Endodermal cell (in vitro differentiated cells): Measurements from ENCODE around the gene LAMA2. TPM values are rescaled to one million over a fixed set of nuclear protein-coding genes. Genes with fewer than 3 reads are reported as not detected.

Experiments
- DNase-seq: peaks from one replicate; pipeline ENCODE4 v3.0.0-alpha.2; 2017
- H3K27ac ChIP-seq: 2 replicates; pipeline ENCODE4 v1.5.1; 2013; ENCODE audit warnings: mild to moderate bottlenecking, low read depth, low read length, moderate library complexity
- H3K27me3 ChIP-seq: 2 replicates; pipeline ENCODE4 v1.6.1; 2013; ENCODE audit warnings: mild to moderate bottlenecking, low read length, moderate library complexity; ENCODE audit not compliant: insufficient read depth, control insufficient read depth, poor library complexity, severe bottlenecking
- H3K36me3 ChIP-seq: 2 replicates; pipeline ENCODE4 v1.7.0; 2013; ENCODE audit warnings: mild to moderate bottlenecking, low read length, moderate library complexity; ENCODE audit not compliant: control insufficient read depth, insufficient read depth
- H3K4me1 ChIP-seq: one replicate; pipeline ENCODE4 v1.7.0; 2013; ENCODE audit warnings: low read length; ENCODE audit not compliant: control insufficient read depth, insufficient read depth
- H3K4me3 ChIP-seq: 2 replicates; pipeline ENCODE4 v1.5.1; 2013; ENCODE audit warnings: mild to moderate bottlenecking, low read length, moderate library complexity
- H3K9ac ChIP-seq: 2 replicates; pipeline ENCODE4 v1.6.1; 2013; ENCODE audit warnings: mild to moderate bottlenecking, low read length, moderate library complexity; ENCODE audit not compliant: poor library complexity, severe bottlenecking; ENCODE audit errors: extremely low read depth
- H3K9me3 ChIP-seq: 2 replicates; pipeline ENCODE4 v1.6.1; 2013; ENCODE audit warnings: mild to moderate bottlenecking, low read length, moderate library complexity; ENCODE audit not compliant: control insufficient read depth
- H3K27ac Mint-ChIP-seq: 2 replicates; pipeline ENCODE4 v1.8.0; 2020; ENCODE audit warnings: mixed read lengths
- H3K27me3 Mint-ChIP-seq: 2 replicates; pipeline ENCODE4 v1.8.0; 2021; ENCODE audit warnings: mild to moderate bottlenecking, mixed read lengths; ENCODE audit not compliant: insufficient read depth
- H3K36me3 Mint-ChIP-seq: 2 replicates; pipeline ENCODE4 v1.8.0; 2020; ENCODE audit warnings: low read depth, mixed read lengths
- H3K4me1 Mint-ChIP-seq: 2 replicates; pipeline ENCODE4 v1.8.0; 2020; ENCODE audit warnings: mixed read lengths
- H3K4me3 Mint-ChIP-seq: 2 replicates; pipeline ENCODE4 v1.8.0; 2020; ENCODE audit warnings: mild to moderate bottlenecking, moderate library complexity, mixed read lengths
- H3K9me3 Mint-ChIP-seq: 2 replicates; pipeline ENCODE4 v1.8.0; 2020; ENCODE audit warnings: mild to moderate bottlenecking, mixed read lengths
- WGBS, 2 experiments: methylation state at CpG; one replicate each; pipeline versions ENCODE4 v1.1.5 to v1.1.7; 2013; ENCODE audit warnings: missing lambda C conversion rate in 2 of 2, mixed read lengths in 1 of 2; ENCODE audit not compliant: insufficient coverage in 1 of 2, insufficient read length in 1 of 2; 5-methylcytosine and 5-hydroxymethylcytosine counted together
- total RNA-seq, 2 donors: library from RNA; stranded (reverse); fragmentation: NEBNext Ultra II Directional in 1 of 2; extraction: Animal tissue kit (Norgen Biotek cat#: 25700) in 1 of 2; gene quantifications; 2 replicates in 1 of 2; 3 replicates in 1 of 2; pipeline ENCODE4 v1.2.1, GENCODE V29; 2021
- TF ChIP-seq, protein P1 (sequence below): fragments of 200-600 bp; sonication (generic); conservative IDR thresholded peaks from 2 replicates; pipeline ENCODE4 v1.5.0; 2021; ENCODE audit warnings: antibody characterized with exemption, mild to moderate bottlenecking

Gene LAMA2
- total RNA-seq, 2 donors from 2014 or later = 2.3 to 4.1 TPM

DNA sequence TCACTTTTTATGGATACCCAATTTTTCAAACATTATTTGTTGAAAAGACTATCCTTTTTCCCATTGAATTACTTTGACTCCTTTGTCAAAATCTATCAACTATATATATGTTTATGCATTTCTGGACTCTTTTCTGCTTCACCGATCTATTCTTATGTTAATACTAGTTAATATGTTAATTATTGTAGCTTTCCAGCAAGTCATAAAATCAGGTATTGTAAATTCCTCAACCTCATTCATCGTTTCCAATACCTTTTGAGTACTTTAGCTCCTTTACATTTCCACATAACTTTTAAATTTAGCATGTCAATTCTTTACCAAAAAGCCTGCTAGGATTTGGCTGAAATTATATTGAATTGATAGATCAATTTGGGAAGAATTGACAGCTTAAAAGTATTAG, 419.7 kb downstream of the LAMA2 start:
- TF ChIP-seq, protein P1, sequence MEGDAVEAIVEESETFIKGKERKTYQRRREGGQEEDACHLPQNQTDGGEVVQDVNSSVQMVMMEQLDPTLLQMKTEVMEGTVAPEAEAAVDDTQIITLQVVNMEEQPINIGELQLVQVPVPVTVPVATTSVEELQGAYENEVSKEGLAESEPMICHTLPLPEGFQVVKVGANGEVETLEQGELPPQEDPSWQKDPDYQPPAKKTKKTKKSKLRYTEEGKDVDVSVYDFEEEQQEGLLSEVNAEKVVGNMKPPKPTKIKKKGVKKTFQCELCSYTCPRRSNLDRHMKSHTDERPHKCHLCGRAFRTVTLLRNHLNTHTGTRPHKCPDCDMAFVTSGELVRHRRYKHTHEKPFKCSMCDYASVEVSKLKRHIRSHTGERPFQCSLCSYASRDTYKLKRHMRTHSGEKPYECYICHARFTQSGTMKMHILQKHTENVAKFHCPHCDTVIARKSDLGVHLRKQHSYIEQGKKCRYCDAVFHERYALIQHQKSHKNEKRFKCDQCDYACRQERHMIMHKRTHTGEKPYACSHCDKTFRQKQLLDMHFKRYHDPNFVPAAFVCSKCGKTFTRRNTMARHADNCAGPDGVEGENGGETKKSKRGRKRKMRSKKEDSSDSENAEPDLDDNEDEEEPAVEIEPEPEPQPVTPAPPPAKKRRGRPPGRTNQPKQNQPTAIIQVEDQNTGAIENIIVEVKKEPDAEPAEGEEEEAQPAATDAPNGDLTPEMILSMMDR = no peak
- H3K9me3 ChIP-seq = no peaks in the 10 kb centered on the region
- WGBS, 2 experiments = 57 to 71% methylated on average over 1 of the region's 2 CpGs
- Mint-ChIP-seq H3K27ac (no peak overlapping the region), H3K4me1 (no peaks in the 10 kb centered on the region), H3K4me3 (no peak overlapping the region), H3K27me3 (no peaks in the 10 kb centered on the region), H3K36me3 (no peaks in the 10 kb centered on the region), H3K9me3 (no peaks in the 10 kb centered on the region)
- no peak overlapping the region for H3K9ac ChIP-seq
- H3K4me3 ChIP-seq = no peak overlapping the region
- no peaks in the 10 kb centered on the region for H3K4me1 ChIP-seq
- no peaks in the 10 kb centered on the region for H3K36me3 ChIP-seq
- no peaks in the 10 kb centered on the region for H3K27me3 ChIP-seq
- H3K27ac ChIP-seq = no peak overlapping the region
- no peak for DNase-seq

DNA sequence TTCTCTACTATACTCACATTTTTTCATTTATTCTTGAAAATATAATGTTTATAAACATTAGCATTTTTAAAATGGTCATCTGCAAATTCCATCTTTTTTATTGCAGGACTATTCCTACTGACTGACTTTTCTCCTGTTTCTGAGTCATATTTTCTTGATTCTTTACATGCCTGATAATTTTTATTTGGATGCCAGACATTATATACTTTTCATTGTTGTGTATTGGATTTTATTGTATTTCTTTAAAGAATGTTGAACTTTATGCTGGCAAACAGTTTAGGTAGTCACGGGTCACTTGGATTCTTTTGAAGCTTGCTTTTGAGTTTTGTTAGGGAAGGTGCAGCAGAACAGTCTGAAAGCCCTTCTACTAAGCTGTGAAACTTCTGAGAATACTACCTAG, 423.9 kb downstream of the LAMA2 start:
- no peaks in the 10 kb centered on the region for H3K9me3 ChIP-seq
- Mint-ChIP-seq H3K27me3 (no peaks in the 10 kb centered on the region), H3K4me1 (no peaks in the 10 kb centered on the region), H3K9me3 (no peaks in the 10 kb centered on the region), H3K36me3 (no peaks in the 10 kb centered on the region), H3K4me3 (no peak overlapping the region), H3K27ac (no peak overlapping the region)
- DNase-seq = no peak
- no peak overlapping the region for H3K4me3 ChIP-seq
- no peaks in the 10 kb centered on the region for H3K4me1 ChIP-seq
- TF ChIP-seq, protein P1 = no peak
- no peak overlapping the region for H3K9ac ChIP-seq
- WGBS, 2 experiments = 85 to 100% methylated on average over 1 of the region's 1 CpG
- H3K27me3 ChIP-seq = no peaks in the 10 kb centered on the region
- no peaks in the 10 kb centered on the region for H3K36me3 ChIP-seq
- H3K27ac ChIP-seq = no peak overlapping the region

DNA sequence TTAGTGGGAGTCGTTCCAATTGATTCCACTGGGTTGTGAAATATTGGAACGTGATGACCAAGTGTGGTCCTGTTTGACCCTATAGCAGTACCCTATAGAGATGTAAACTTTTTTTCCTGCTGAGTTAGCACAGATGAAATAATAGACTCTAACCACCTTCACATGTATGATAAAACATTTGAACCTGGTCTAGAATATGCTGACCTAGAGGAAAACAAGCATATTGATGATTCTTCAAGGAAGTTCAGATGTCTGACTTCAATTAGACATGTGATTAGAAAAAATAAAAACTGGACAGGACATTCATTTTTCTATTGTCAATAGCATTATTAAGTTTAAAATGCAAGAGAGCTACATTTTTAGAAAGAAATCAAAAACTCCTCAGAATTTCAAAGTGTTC, 424.9 kb downstream of the LAMA2 start:
- TF ChIP-seq, protein P1 = no peak
- Histone ChIP-seq H3K36me3 (no peaks in the 10 kb centered on the region), H3K9me3 (no peaks in the 10 kb centered on the region), H3K9ac (no peak overlapping the region), H3K27ac (no peak overlapping the region), H3K4me3 (no peak overlapping the region), H3K4me1 (no peaks in the 10 kb centered on the region), H3K27me3 (no peaks in the 10 kb centered on the region)
- no peak for DNase-seq
- Mint-ChIP-seq H3K4me1 (peaks cover 2% of the 10 kb centered on the region), H3K36me3 (no peaks in the 10 kb centered on the region), H3K4me3 (no peak overlapping the region), H3K27me3 (no peaks in the 10 kb centered on the region), H3K9me3 (no peaks in the 10 kb centered on the region), H3K27ac (no peak overlapping the region)
- 95% methylated on average over 2 of the region's 2 CpGs; no CpG with 5 or more reads in 1 of the 2 experiments for WGBS, 2 experiments
